Central memory CD4-positive, alpha-beta T cell (primary cell): Measurements from ENCODE around the gene TUBB2B.

Source experiments
- DNase-seq: peaks from one replicate; pipeline ENCODE4 v3.0.0; 2022
- total RNA-seq, 3 experiments: gene quantifications; one replicate each; lab custom pipeline; 2026; lab: John Stamatoyannopoulos, UW

The TUBB2B gene
- 0.05 to 0.77 (median 0.32) reads per million in 3 experiments for total RNA-seq

GRCh38 chr6:3227363-3228045 is at the start of gene TUBB2B:
TUBB2B (minus strand) TSS chr6:3227653; CDS start chr6:3227543, 110 bp downstream.
- DNase-seq, result no peak

- DNase-seq, result no peak
Observed at GRCh38 chr6:3277251-3277650, 49.8 kb upstream of the TUBB2B start.

DNA sequence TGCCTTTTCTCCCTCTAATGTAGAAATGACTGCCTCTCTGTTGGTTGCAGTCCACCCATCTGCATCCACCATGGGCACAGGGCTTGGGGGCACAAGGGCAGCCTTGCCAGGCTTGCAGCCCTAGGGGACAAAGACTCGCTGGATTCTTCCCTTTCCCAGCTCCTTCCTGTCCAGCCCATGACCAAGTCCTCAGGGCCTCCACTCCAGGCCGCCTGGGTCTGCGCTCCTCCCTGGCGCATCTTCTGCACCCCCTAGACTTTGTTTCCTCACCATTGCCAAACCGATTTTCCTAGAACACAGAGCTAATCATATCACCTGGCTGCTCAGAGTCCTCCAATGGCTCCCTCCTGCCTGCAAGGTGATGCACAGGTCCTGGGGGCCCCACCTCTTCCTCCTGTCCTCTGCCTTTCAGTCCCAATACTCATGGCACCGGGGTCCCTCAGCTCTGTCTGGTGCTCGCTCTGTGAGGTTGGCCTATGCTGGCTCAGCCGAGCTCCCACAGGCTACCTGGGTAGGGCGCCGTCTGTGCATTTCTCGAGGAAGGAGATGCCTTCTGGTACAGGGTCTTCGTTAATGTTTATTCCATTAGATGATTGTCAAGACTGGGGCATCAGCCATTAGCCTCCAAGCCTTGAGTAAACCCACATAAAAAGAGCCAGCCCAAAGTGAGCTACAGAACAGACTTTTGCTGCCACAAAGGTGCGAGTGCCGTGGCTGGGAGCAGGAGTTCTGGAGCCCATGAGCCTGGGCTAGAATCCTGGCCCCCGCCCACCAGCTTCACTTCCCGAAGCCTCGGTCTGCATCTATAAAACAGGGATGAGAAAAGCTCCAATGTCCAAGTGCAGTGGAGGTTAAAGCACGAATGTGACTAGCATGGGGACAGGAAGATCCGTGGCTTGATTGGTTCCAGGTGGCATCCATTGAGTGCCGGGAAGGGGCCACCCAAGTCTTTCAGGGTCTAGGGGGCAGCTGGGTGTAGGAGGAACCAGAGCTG is 49.0 kb upstream of the TUBB2B start:
- DNase-seq, result no peak

- DNase-seq, result no peak
Observed at GRCh38 chr6:3273707-3274521, 46.5 kb upstream of the TUBB2B start.

DNA sequence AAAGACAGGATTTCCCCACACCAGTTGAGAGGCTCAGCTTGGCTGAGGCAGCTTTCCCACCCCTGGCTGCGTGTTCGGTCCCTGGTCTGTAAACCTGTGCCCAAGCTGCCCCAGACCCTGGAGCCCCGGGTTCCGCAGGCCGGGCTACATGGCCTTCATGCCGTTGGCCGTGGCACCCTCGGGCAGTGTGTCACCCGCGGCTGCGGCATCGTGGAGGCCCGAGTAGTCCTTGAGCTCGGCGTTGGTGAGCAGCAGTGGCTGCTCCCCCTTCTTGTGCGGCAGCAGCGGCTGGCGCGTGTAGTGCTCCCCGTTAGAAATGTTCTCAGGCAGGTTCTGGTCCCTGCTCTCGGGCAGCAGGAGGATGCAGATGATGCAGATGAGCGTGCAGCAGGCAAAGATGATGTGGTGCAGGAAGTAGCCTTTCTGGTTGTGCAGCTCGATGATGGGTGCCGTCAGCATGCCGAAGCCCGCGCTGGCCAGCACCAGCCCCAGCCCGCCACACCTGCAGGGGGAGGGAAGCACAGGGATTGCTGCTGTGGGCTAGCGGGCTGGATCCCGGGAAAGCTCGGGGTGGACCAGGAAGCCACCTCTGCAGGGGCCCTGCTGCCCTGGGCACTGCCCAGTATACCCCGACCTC is 45.6 kb upstream of the TUBB2B start:
- DNase-seq, result no peak

- DNase-seq, result no peak
Observed at GRCh38 chr6:3271756-3272155, 44.3 kb upstream of the TUBB2B start.

GRCh38 chr6:3270258-3270657 is 42.8 kb upstream of the TUBB2B start:
- no peak for DNase-seq

DNA sequence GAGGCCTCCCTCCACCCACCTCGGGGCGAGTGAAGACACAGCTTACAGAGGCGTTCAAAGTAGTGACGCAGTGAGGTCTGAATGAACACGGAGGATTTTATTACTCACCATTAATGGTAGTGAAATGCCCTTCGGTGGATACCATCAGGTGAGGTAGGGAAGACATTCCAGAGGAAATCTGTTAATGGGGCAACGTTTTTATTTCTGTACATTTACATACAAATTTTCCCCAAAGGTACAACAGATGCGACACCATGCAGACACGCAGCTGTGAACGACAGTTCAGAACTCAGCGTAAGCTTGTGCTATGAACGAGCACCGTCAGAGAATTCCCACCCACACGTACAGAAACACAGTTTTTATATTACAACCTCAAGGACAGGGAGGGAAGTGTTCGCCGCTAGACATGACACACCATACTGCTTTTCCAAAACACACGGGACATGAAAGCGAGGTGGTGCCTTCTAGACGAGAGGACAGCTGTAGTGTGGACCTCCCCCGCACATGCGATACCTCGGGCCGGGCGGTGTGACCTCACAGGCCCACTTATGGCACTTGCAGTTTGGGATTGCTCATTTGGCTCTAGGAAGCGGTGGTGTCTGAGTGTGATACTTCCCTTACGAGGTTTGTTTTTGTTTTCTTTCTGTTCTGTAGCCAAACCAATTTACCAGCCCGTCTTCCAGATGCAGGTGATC is 42.0 kb upstream of the TUBB2B start:
- peak; percentile 7 for DNase-seq

- no peak for DNase-seq
Observed at GRCh38 chr6:3268680-3269079, 41.2 kb upstream of the TUBB2B start.

DNA sequence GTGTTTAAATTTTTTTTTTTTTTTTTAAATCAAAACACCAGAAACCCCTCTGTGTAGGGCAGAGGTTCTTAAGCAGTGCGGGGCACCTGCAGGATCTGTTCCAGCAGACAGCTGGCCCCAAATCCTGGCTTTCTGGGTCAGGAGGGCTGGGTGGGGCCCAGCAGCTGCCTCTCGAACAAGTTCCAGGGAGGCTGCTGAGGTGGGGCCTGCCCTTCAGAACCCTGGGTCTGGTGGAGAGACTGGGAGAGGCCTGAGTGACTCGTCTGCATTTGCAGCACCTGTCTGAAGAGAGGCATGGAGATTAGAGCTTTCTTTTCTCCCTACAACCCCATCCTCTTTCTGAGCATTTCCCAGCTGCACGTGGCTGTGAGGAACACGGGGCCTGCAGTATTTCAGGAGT is 39.7 kb upstream of the TUBB2B start:
- DNase-seq, result no peak

GRCh38 chr6:3266170-3266569 is 38.7 kb upstream of the TUBB2B start:
- no peak for DNase-seq

- no peak for DNase-seq
Observed at GRCh38 chr6:3265671-3266070, 38.2 kb upstream of the TUBB2B start.

DNA sequence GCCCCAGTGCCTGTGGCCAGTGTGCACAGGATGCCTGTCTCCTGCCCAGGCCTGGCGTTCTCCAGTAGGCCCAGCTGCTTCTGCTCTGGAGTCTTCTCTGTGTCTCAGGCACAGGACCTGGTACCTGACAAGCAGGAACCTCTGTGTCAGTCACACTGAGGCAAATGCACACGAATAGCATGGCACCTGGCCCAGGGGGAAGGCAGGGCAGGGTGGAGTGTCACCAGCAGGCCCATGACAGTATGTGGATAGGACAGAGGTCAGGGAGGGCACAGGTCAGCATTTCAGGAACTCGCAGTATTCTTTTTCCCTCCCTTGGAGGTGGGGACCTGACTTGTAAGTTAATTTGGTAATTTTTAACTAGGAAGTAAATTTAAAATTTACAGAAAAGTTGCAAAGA is 36.9 kb upstream of the TUBB2B start:
- DNase-seq, result no peak

DNA sequence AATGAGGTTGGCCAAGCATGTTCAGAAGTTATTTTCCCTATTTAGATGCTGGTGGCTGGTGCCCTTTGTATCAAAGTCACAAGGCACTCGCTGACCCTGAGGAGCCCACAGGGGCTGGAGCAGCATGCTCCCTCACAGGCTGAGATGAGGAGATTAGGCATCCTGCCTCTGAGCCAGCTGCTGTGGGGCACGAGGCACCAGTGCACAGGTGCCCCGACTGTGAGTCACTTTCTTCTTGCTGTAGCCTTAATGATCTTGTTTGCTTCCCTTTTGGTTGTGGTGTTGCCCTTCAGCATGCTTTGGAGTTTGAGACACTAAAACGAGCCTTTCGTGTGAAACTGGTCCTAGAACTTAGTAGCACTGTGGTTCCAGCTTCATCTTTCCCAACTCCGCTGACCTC is 35.6 kb upstream of the TUBB2B start:
- no peak for DNase-seq

DNA sequence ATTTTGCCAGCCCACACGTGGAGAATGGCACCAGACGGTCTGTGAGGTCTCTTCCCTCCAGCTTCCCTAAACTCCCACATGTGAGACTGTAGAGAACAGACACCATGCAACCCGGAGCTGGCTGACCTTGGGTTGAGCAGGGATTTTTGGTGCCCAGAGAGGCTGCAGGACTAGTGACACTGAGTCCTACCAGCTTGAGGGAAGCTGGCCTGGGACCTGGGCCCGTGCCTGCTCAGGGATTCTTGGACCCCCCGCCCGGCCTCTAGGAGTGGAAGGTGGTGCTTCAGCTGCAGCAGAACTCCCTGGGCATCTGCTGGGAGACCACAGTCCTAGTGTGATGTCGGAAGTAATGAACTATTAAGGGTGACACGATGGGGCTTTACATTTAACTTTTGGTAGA is 34.5 kb upstream of the TUBB2B start:
- DNase-seq, result no peak

- no peak for DNase-seq
Observed at GRCh38 chr6:3261518-3261820, 34.0 kb upstream of the TUBB2B start.

- DNase-seq, result no peak
Observed at GRCh38 chr6:3260772-3261517, 33.5 kb upstream of the TUBB2B start.

DNA sequence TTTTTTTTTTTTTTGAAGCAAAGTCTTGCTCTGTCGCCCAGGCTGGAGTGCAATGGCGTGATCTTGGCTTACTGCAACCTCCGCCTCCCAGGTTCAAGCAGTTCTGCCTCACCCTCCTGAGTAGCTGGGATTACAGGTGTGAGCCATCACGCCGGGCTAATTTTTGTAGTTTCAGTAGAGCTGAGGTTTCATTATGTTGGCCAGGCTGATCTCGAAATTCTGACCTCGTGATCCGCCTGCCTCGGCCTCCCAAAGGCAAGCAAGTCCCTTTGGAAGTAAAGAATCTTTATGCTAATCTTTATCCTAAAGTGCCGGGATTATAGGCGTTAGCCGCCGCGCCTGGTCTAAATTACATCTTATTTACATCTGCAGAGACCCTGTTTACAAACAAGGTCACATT is 32.8 kb upstream of the TUBB2B start:
- DNase-seq, result no peak

DNA sequence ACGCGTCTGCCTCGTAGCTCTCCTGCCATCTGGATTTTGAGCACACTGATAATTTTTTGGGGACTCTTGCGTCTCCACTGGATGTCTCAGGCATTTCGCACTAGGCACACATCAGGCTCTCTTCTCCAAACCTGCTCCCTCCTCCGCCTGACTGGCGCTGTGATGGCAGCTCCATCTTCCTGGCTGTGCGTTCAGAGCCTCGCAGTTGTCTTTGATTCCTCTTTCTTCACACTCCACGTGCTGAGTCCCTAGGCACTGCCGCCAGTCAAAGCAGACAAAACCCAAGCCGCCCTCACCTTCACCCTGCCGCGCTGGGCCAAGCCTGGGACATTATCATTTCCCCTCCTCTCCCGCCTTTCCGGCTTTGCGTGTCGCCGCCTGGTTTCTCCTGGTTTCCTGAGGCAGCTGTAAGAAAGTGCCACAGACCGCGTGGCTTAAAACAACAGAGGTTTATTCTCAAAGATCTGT is 32.1 kb upstream of the TUBB2B start:
- DNase-seq, result peak; percentile 23

GRCh38 chr6:3258720-3259490 is 31.5 kb upstream of the TUBB2B start, which contains the start of gene PSMG4:
PSMG4 (plus strand) TSS chr6:3258947; CDS start chr6:3259023, 76 bp downstream.
- peak; percentile 86 for DNase-seq
